Mesodermal cell (in vitro differentiated cells): ENCODE measurements around the gene KCNQ1OT1.

Experiments used
- H3K27ac ChIP-seq: 2 replicates; pipeline ENCODE4 v1.7.0; 2013; ENCODE audit warnings: mild to moderate bottlenecking, low read depth, low read length, moderate library complexity; ENCODE audit not compliant: severe bottlenecking
- H3K36me3 ChIP-seq: 2 replicates; pipeline ENCODE4 v1.7.1; 2013; ENCODE audit warnings: mild to moderate bottlenecking, low read length, moderate library complexity; ENCODE audit not compliant: control insufficient read depth, insufficient read depth
- H3K4me1 ChIP-seq: one replicate; pipeline ENCODE4 v1.7.1; 2013; ENCODE audit warnings: mild to moderate bottlenecking, low read length; ENCODE audit not compliant: insufficient read depth, control insufficient read depth, poor library complexity, severe bottlenecking
- H3K4me3 ChIP-seq: 2 replicates; pipeline ENCODE4 v1.7.0; 2013; ENCODE audit warnings: low read length, control low read depth, mild to moderate bottlenecking; ENCODE audit not compliant: insufficient read depth, poor library complexity, severe bottlenecking; ENCODE audit errors: extremely low read depth
- H3K9me3 ChIP-seq: 2 replicates; pipeline ENCODE4 v1.7.1; 2013; ENCODE audit warnings: mild to moderate bottlenecking, low read length, moderate library complexity; ENCODE audit not compliant: control insufficient read depth
- WGBS, 2 experiments: methylation state at CpG; one replicate each; pipeline ENCODE4 v1.1.5; 2013; ENCODE audit warnings: missing lambda C conversion rate in 2 of 2; ENCODE audit not compliant: insufficient coverage in 2 of 2; 5-methylcytosine and 5-hydroxymethylcytosine counted together

Gene KCNQ1OT1

GRCh38 chr11:2672553-2673249 is 27.1 kb downstream of the KCNQ1OT1 start:
- H3K27ac ChIP-seq, result no peak overlapping the region
- peaks cover 27% of the 10 kb centered on the region for H3K36me3 ChIP-seq
- H3K4me1 ChIP-seq, result peaks cover 13% of the 10 kb centered on the region
- 84 to 100% methylated on average over 3 of the region's 4 CpGs for WGBS, 2 experiments
- no peak overlapping the region for H3K4me3 ChIP-seq
- no peaks in the 10 kb centered on the region for H3K9me3 ChIP-seq

GRCh38 chr11:2671748-2672147 is 28.0 kb downstream of the KCNQ1OT1 start:
- no peaks in the 10 kb centered on the region for H3K9me3 ChIP-seq
- WGBS, 2 experiments, result 87 to 96% methylated on average over 3 of the region's 3 CpGs
- H3K27ac ChIP-seq, result no peak overlapping the region
- no peak overlapping the region for H3K4me3 ChIP-seq
- H3K36me3 ChIP-seq, result peaks cover 29% of the 10 kb centered on the region
- H3K4me1 ChIP-seq, result peaks cover 13% of the 10 kb centered on the region

- Histone ChIP-seq H3K36me3 (peaks cover 34% of the 10 kb centered on the region), H3K4me3 (no peak overlapping the region), H3K9me3 (no peaks in the 10 kb centered on the region), H3K4me1 (peaks cover 13% of the 10 kb centered on the region), H3K27ac (no peak overlapping the region)
- WGBS, 2 experiments, result 60 to 93% methylated on average over 1 of the region's 1 CpG
Measured at GRCh38 chr11:2670541-2671100, 29.2 kb downstream of the KCNQ1OT1 start.

GRCh38 chr11:2669634-2670469 is 29.9 kb downstream of the KCNQ1OT1 start:
- no peaks in the 10 kb centered on the region for H3K9me3 ChIP-seq
- peaks cover 11% of the 10 kb centered on the region for H3K4me1 ChIP-seq
- WGBS, 2 experiments, result 92 to 95% methylated on average over 7 to 8 of the region's 8 CpGs
- H3K4me3 ChIP-seq, result no peak overlapping the region
- H3K36me3 ChIP-seq, result peaks cover 34% of the 10 kb centered on the region
- H3K27ac ChIP-seq, result no peak overlapping the region

GRCh38 chr11:2668876-2669275 is 30.9 kb downstream of the KCNQ1OT1 start:
- no peak overlapping the region for H3K27ac ChIP-seq
- 93 to 95% methylated on average over 5 of the region's 5 CpGs for WGBS, 2 experiments

GRCh38 chr11:2667940-2668339 is 31.9 kb downstream of the KCNQ1OT1 start:
- no peak overlapping the region for H3K27ac ChIP-seq
- peaks cover 45% of the 10 kb centered on the region for H3K36me3 ChIP-seq
- no peak overlapping the region for H3K4me3 ChIP-seq
- 100% methylated on average over 1 of the region's 2 CpGs; no CpG with 5 or more reads in 1 of the 2 experiments for WGBS, 2 experiments
- no peaks in the 10 kb centered on the region for H3K4me1 ChIP-seq
- peaks cover 9% of the 10 kb centered on the region for H3K9me3 ChIP-seq

More at GRCh38 chr11:2668876-2669275, 30.9 kb downstream of the KCNQ1OT1 start:
- Histone ChIP-seq H3K4me3 (no peak overlapping the region), H3K4me1 (peaks cover 1% of the 10 kb centered on the region), H3K9me3 (no peaks in the 10 kb centered on the region), H3K36me3 (peaks cover 44% of the 10 kb centered on the region)

- no peak overlapping the region for H3K4me3 ChIP-seq
Measured at GRCh38 chr11:2666828-2667570, 32.8 kb downstream of the KCNQ1OT1 start.

GRCh38 chr11:2666401-2666741 is 33.4 kb downstream of the KCNQ1OT1 start:
- WGBS, 2 experiments, result 91 to 94% methylated on average over 6 of the region's 6 CpGs
- Histone ChIP-seq H3K36me3 (peaks cover 51% of the 10 kb centered on the region), H3K27ac (no peak overlapping the region), H3K9me3 (peaks cover 14% of the 10 kb centered on the region), H3K4me3 (no peak overlapping the region), H3K4me1 (no peaks in the 10 kb centered on the region)

More at GRCh38 chr11:2666828-2667570, 32.8 kb downstream of the KCNQ1OT1 start:
- H3K4me1 ChIP-seq, result no peaks in the 10 kb centered on the region
- H3K36me3 ChIP-seq, result peaks cover 50% of the 10 kb centered on the region
- peaks cover 10% of the 10 kb centered on the region for H3K9me3 ChIP-seq
- H3K27ac ChIP-seq, result no peak overlapping the region
- 89 to 99% methylated on average over 8 to 13 of the region's 15 CpGs for WGBS, 2 experiments

GRCh38 chr11:2665526-2666400 is 34.0 kb downstream of the KCNQ1OT1 start:
- Histone ChIP-seq H3K4me3 (no peak overlapping the region), H3K4me1 (no peaks in the 10 kb centered on the region), H3K9me3 (peaks cover 20% of the 10 kb centered on the region), H3K27ac (no peak overlapping the region), H3K36me3 (peaks cover 53% of the 10 kb centered on the region)
- WGBS, 2 experiments, result 93 to 95% methylated on average over 6 to 9 of the region's 11 CpGs
